Right lobe of liver (tissue), 6 donors: ENCODE results near the gene OPTC. TPM values are rescaled to one million over a fixed set of nuclear protein-coding genes. Genes with fewer than 3 reads are reported as not detected.

Source experiments
- ATAC-seq, 4 donors: fragments of 200-7000 bp; cut with Tn5 transposase; one replicate each; pipeline ENCODE4 v1.9.1; 2020; ENCODE audit warnings: mild to moderate bottlenecking in 4 of 4, moderate library complexity in 4 of 4
- DNase-seq, 3 donors: peaks; one replicate each; pipeline ENCODE4 v3.0.0-alpha.2; 2020
- H3K27ac ChIP-seq, 3 donors: fragments of 200-600 bp; one replicate each; pipeline ENCODE4 v1.8.0; 2022
- H3K27me3 ChIP-seq, 2 donors: fragments of 200-600 bp; one replicate each; pipeline ENCODE4 v1.8.0; 2022
- H3K36me3 ChIP-seq, 4 donors: fragments of 200-600 bp; sonication (generic) in 1 of 4; one replicate each; pipeline versions ENCODE4 v1.5.1 to v1.8.0; 2017 to 2022; ENCODE audit warnings: control low read depth in 1 of 4
- H3K4me1 ChIP-seq, 4 donors: fragments of 200-600 bp; sonication (generic) in 1 of 4; one replicate each; pipeline versions ENCODE4 v1.5.1 to v1.8.0; 2017 to 2022; ENCODE audit warnings: control low read depth in 1 of 4
- H3K4me3 ChIP-seq, 3 donors: fragments of 200-600 bp; one replicate each; pipeline ENCODE4 v1.8.0; 2022
- H3K9me3 ChIP-seq, 4 donors: fragments of 200-600 bp; sonication (generic) in 1 of 4; one replicate each; pipeline versions ENCODE4 v1.5.1 to v1.8.0; 2017 to 2022; ENCODE audit warnings: control low read depth in 1 of 4
- CTCF ChIP-seq, 4 donors: fragments of 200-600 bp in 3 of 4; fragments of 450-650 bp in 1 of 4; IDR thresholded peaks; one replicate each; pipeline versions ENCODE4 v1.5.1 to v1.8.0; 2016 to 2022; ENCODE audit warnings: antibody characterized with exemption in 4 of 4, mild to moderate bottlenecking in 2 of 4
- POLR2A ChIP-seq: fragments of 450-650 bp; IDR thresholded peaks from one replicate; pipeline ENCODE4 v1.6.1; 2017; ENCODE audit warnings: antibody characterized with exemption, mild to moderate bottlenecking
- WGBS: methylation state at CpG from one replicate; pipeline ENCODE4 v1.1.6; 2018; ENCODE audit warnings: low coverage, low lambda C conversion rate; ENCODE audit not compliant: insufficient coverage; ENCODE audit errors: missing lambda C conversion rate; 5-methylcytosine and 5-hydroxymethylcytosine counted together
- intact Hi-C, 2 donors: fragments of 100-400 bp; cut with DNase I; formaldehyde crosslinking; loops; one replicate each; pipeline versions ENCODE4 v1.11.2 to v1.14.1; 2022
- total RNA-seq, 6 experiments: library from RNA; depleted of rRNA in 2 of 6; stranded (reverse); fragments of >200 nt in 2 of 6; fragmentation: NEBNext Ultra II Directional in 3 of 6; extraction: Animal tissue kit (Norgen Biotek cat#: 25700) in 3 of 6; gene quantifications; one replicate each; pipeline versions ENCODE4 v1.1.0 to v1.2.4, GENCODE V29; 2016 to 2023
- donor health status: DM: no; HTN: yes; CAD: no.
- donor health status: DM: no; HTN: no; CAD: no.
- donor health status: DM: no; HTN: no; CAD: no.
- donor health status: DM: no; HTN: yes; CAD: no.
- donor health status: DM: no; HTN: yes; CAD: no.

OPTC gene
- total RNA-seq, 6 experiments from 2014 or later, result not detected

GRCh38 chr1:203463469-203464062 lies 30.4 kb upstream of the OPTC start:
- WGBS, result 57% methylated on average over 7 of the region's 7 CpGs
- Histone ChIP-seq H3K9me3 (no peaks in the 10 kb centered on the region), H3K27ac (no peak overlapping the region), H3K27me3 (no peaks in the 10 kb centered on the region), H3K36me3 (no peaks in the 10 kb centered on the region), H3K4me3 (no peak overlapping the region), H3K4me1 (no peaks in the 10 kb centered on the region)
- intact Hi-C loops, result no loop called here
- DNase-seq (no peak), ATAC-seq (no peak)
- TF ChIP-seq POLR2A (no peak), CTCF (IDR thresholded peaks at IDR 0.05) (no peak)

- no peaks in the 10 kb centered on the region for H3K4me1 ChIP-seq
- no peaks in the 10 kb centered on the region for H3K36me3 ChIP-seq
- no peak for DNase-seq
- no peak overlapping the region for H3K4me3 ChIP-seq
- no peak for ATAC-seq
- no peak overlapping the region for H3K27ac ChIP-seq
- intact Hi-C loops, result no loop called here
- H3K27me3 ChIP-seq, result no peaks in the 10 kb centered on the region
- 51% methylated on average over 4 of the region's 5 CpGs for WGBS
- TF ChIP-seq POLR2A (no peak), CTCF (IDR thresholded peaks at IDR 0.05) (no peak)
- H3K9me3 ChIP-seq, result no peaks in the 10 kb centered on the region
These were observed 29.7 kb upstream of the OPTC start for GRCh38 chr1:203464226-203464625.

- no peak overlapping the region for H3K27ac ChIP-seq
These were observed 29.2 kb upstream of the OPTC start for GRCh38 chr1:203464743-203465142.

GRCh38 chr1:203465146-203465798 lies 28.7 kb upstream of the OPTC start:
- Histone ChIP-seq H3K4me1 (no peaks in the 10 kb centered on the region), H3K4me3 (no peak overlapping the region), H3K9me3 (no peaks in the 10 kb centered on the region), H3K27me3 (no peaks in the 10 kb centered on the region), H3K36me3 (no peaks in the 10 kb centered on the region), H3K27ac (peak overlapping the region in 1 of 3 donors; percentile 3)
- DNase-seq (no peak), ATAC-seq (peak in 1 of 4 donors; percentile 7)
- intact Hi-C loops, result no loop called here
- WGBS, result 76% methylated on average over 6 of the region's 11 CpGs
- TF ChIP-seq CTCF (IDR thresholded peaks at IDR 0.05) (no peak), POLR2A (no peak)

More at GRCh38 chr1:203464743-203465142, 29.2 kb upstream of the OPTC start:
- H3K9me3 ChIP-seq, result no peaks in the 10 kb centered on the region
- H3K36me3 ChIP-seq, result no peaks in the 10 kb centered on the region
- no peak overlapping the region for H3K4me3 ChIP-seq
- no peaks in the 10 kb centered on the region for H3K4me1 ChIP-seq
- ATAC-seq (no peak), DNase-seq (no peak)
- no CpG with 5 or more reads among the region's 3 CpGs for WGBS
- TF ChIP-seq CTCF (IDR thresholded peaks at IDR 0.05), result no peak
- TF ChIP-seq POLR2A, result no peak
- no peaks in the 10 kb centered on the region for H3K27me3 ChIP-seq
- intact Hi-C loops, result no loop called here
